Nephron (organoid): Measurements from ENCODE around the gene ATG4B.

Experiments used
- H3K27ac Mint-ChIP-seq, 3 experiments: 2 replicates each; pipeline ENCODE4 v1.8.0; 2020; ENCODE audit warnings: mixed read lengths in 3 of 3, mild to moderate bottlenecking in 2 of 3, moderate library complexity in 1 of 3
- H3K27me3 Mint-ChIP-seq: 2 replicates; pipeline ENCODE4 v1.8.0; 2021; ENCODE audit warnings: low read depth, mild to moderate bottlenecking, moderate library complexity, mixed read lengths
- H3K36me3 Mint-ChIP-seq: 2 replicates; pipeline ENCODE4 v1.8.0; 2020; ENCODE audit warnings: low read depth, mixed read lengths
- H3K4me1 Mint-ChIP-seq: 2 replicates; pipeline ENCODE4 v1.8.0; 2020; ENCODE audit warnings: mixed read lengths
- H3K4me3 Mint-ChIP-seq, 3 experiments: 2 replicates each; pipeline ENCODE4 v1.8.0; 2020; ENCODE audit warnings: mild to moderate bottlenecking in 3 of 3, mixed read lengths in 3 of 3, moderate library complexity in 2 of 3
- H3K9me3 Mint-ChIP-seq: 2 replicates; pipeline ENCODE4 v1.8.0; 2020; ENCODE audit warnings: mixed read lengths
- TF ChIP-seq, protein P1 (sequence below), 3 experiments: fragments of 200-600 bp; sonication (generic); IDR thresholded peaks; one replicate each; pipeline ENCODE4 v1.5.0; 2021; ENCODE audit warnings: antibody characterized with exemption in 3 of 3; ENCODE audit not compliant: unreplicated experiment in 3 of 3

The ATG4B gene

DNA sequence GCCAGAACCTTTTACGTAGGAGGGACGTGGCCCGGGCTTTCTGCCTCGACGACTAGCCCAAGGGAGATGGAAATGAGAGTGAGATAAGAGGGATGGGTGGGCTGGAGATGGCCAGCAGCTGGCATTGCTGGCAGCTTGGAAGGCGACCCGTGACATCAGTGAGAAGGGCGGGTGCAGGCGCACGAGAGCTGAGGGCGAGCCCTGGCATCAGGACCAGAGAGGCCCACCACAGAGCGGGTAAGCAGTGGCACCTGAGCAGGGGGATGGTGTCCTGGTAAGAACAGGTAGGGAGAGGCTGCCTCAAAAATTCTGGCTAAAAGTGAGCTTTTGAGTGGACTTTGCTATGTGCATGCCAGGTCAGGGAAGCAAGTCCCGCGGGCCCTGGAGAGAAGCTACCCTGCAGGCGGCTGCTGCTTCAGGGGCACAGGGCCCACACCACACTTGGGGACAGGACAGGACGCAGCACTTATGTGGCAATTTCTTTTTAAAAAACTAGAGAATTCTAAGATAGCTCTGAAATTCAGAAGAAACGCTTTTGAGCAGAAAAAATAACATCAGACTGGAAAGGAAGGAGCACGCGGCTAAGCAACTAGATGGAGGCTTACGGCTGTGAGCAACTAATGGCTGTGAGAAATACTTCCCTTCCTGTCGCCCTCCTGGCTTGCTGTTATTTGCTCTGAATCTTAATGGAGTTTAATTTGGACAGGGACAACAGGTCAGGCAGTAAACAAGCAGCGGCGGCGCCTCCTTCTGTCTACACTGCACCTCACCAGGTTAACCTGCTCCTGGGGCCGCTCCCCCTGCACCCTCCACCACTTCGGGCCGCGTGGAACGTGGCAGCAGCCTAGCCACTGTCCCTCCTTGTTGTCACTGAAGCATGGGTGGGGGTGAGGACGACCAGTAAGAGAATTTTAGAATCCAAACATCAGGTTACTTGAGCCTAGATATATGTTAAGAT is 21.0 kb upstream of the ATG4B start:
- Mint-ChIP-seq H3K36me3 (peaks cover 36% of the 10 kb centered on the region), H3K27me3 (no peaks in the 10 kb centered on the region), H3K27ac (peak overlapping the region in 1 of 3 experiments; percentile 68), H3K4me1 (peaks cover 28% of the 10 kb centered on the region), H3K4me3 (peak overlapping the region in 1 of 3 experiments; percentile 62), H3K9me3 (peaks cover 3% of the 10 kb centered on the region)
- TF ChIP-seq, protein P1, sequence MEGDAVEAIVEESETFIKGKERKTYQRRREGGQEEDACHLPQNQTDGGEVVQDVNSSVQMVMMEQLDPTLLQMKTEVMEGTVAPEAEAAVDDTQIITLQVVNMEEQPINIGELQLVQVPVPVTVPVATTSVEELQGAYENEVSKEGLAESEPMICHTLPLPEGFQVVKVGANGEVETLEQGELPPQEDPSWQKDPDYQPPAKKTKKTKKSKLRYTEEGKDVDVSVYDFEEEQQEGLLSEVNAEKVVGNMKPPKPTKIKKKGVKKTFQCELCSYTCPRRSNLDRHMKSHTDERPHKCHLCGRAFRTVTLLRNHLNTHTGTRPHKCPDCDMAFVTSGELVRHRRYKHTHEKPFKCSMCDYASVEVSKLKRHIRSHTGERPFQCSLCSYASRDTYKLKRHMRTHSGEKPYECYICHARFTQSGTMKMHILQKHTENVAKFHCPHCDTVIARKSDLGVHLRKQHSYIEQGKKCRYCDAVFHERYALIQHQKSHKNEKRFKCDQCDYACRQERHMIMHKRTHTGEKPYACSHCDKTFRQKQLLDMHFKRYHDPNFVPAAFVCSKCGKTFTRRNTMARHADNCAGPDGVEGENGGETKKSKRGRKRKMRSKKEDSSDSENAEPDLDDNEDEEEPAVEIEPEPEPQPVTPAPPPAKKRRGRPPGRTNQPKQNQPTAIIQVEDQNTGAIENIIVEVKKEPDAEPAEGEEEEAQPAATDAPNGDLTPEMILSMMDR (IDR thresholded peaks at IDR 0.05; ENCODE audit: unreplicated experiment in 3 of 3): no peak

DNA sequence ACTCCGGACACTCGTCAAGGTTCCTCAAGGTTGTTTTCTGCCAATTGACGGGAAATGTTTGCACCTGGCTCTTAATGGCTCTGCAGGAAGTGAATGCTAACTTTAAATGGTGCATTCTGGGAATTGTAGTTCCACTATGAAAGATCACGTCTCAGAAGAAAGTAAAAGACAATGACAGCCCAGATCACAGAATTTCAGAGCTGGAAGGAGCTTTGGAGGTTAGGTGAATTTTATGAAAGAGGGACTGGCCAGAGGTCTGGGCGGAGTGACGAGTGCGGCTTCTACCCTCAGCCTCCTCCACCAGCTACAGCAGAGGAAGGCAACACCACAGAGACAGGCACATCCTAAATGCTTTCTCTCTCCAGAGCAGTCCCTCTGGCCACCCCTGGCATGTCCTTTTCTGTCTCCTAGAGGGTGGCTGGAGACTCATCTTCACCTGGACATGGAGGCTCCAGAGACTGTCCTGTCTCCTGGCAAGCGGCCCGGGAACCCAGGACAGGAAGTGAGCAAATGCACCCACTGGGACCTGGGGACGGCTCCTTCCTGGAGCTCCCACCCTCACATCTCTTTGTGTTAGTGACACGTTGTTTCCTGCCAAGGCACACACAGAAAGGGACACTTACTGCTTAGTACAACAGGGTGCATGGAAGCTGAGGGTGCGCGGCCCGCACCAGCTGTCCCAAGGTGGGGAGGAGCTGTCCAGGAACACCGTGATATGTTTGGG is 19.9 kb upstream of the ATG4B start:
- H3K4me1 Mint-ChIP-seq: peaks cover 18% of the 10 kb centered on the region
- H3K9me3 Mint-ChIP-seq: peaks cover 3% of the 10 kb centered on the region
- H3K27ac Mint-ChIP-seq: peak overlapping the region; percentile 73 to 94 (median 86)
- no peaks in the 10 kb centered on the region for H3K27me3 Mint-ChIP-seq
- peaks cover 40% of the 10 kb centered on the region for H3K36me3 Mint-ChIP-seq
- peak overlapping the region in 2 of 3 experiments; percentile 8 to 70 for H3K4me3 Mint-ChIP-seq
- TF ChIP-seq, protein P1 (IDR thresholded peaks at IDR 0.05; ENCODE audit: unreplicated experiment in 3 of 3): no peak

DNA sequence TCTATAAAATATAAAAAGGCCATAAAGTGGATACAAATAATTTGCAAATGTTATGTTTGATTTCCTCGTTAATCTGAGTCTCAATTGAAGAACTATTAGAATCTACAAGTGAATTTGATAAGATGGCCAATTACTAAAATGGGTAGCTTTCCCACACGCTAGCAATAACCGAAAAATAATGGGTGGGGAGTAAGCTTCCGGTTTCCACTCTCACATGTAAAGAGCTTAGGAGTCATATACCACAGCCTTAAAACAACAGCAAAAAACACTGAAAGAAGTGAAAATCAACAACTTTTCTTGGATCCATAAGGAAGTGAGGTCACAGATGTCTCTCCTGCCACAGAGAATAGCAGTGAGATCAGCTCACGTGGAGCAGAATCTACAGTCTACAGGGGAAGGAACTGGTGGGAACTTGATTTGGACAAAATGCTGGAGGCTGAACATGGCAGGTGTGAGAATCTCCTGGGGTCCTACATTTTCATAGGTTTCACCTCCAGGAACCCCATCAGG is 19.1 kb upstream of the ATG4B start:
- Mint-ChIP-seq H3K4me3 (no peak overlapping the region), H3K27ac (peak overlapping the region; percentile 31 to 94 (median 73)), H3K27me3 (no peaks in the 10 kb centered on the region), H3K9me3 (peaks cover 3% of the 10 kb centered on the region), H3K4me1 (peaks cover 12% of the 10 kb centered on the region), H3K36me3 (peaks cover 40% of the 10 kb centered on the region)
- TF ChIP-seq, protein P1 (IDR thresholded peaks at IDR 0.05; ENCODE audit: unreplicated experiment in 3 of 3): no peak

DNA sequence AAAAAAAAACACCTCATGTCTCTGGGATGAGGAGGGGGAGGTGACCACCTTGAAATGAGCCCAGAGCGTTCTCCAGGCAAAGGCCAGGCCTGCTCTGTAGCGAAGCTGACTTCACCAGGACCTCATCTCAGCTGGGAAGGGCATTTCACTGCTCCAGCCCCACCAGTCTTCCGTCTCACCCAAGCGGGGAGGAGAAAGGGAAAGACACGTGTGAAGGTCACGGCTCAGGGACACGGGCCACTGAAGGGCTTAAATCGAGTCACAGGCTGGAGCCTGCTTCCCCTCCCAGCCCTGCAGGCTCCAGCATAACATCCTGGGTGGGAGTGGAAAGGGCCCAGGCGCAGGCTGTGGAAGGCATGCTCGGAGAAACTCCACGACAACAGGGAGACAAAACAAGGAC is 18.7 kb upstream of the ATG4B start:
- peaks cover 12% of the 10 kb centered on the region for H3K4me1 Mint-ChIP-seq
- H3K36me3 Mint-ChIP-seq: peaks cover 45% of the 10 kb centered on the region
- no peaks in the 10 kb centered on the region for H3K27me3 Mint-ChIP-seq
- TF ChIP-seq, protein P1 (IDR thresholded peaks at IDR 0.05; ENCODE audit: unreplicated experiment in 3 of 3): no peak
- H3K27ac Mint-ChIP-seq: peak overlapping the region in 2 of 3 experiments; percentile 19 to 94
- H3K9me3 Mint-ChIP-seq: peaks cover 3% of the 10 kb centered on the region
- H3K4me3 Mint-ChIP-seq: no peak overlapping the region

DNA sequence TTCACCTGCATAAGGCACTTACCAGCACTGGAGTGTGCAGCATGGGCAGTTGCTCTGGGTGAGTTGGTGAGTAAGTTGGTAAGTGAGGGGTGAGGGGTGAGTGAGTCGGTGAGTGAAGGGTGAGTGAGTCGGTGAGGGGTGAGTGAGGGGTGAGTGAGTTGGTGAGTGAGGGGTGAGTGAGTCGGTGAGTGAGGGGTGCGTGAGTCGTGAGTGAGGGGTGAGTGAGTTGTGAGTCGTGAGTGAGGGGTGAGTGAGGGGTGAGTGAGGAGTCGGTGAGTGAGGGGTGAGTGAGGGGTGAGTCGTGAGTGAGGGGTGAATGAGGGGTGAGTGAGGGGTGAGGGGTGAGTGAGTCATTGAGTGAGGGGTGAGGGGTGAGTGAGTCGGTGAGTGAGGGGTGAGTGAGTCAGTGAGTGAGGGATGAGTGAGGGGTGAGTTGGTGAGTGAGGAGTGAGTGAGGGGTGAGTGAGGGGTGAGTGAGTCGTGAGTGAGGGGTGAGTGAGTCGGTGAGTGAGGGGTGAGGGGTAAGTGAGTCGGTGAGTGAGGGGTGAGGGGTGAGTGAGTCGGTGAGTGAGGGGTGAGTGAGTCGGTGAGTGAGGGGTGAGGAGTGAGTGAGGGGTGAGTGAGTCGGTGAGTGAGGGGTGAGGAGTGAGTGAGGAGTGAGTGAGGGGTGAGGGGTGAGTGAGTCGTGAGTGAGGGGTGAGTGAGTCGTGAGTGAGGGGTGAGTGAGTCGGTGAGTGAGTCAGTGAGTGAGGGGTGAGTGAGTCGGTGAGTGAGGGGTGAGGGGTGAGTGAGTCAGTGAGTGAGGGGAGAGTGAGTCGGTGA is 17.7 kb upstream of the ATG4B start:
- TF ChIP-seq, protein P1 (IDR thresholded peaks at IDR 0.05; ENCODE audit: unreplicated experiment in 3 of 3): no peak
- Mint-ChIP-seq H3K4me3 (no peak overlapping the region), H3K27ac (peak overlapping the region in 1 of 3 experiments; percentile 94), H3K4me1 (peaks cover 14% of the 10 kb centered on the region), H3K9me3 (peaks cover 3% of the 10 kb centered on the region), H3K27me3 (no peaks in the 10 kb centered on the region), H3K36me3 (peaks cover 49% of the 10 kb centered on the region)
